HEK293 (cell line): ENCODE data around the gene SARS2.

Experiments
- CTCF ChIA-PET: fragments of 350-600 bp; formaldehyde crosslinking; extraction: SDS; loops from one replicate; lab custom pipeline; 2021; ENCODE audit warnings: antibody characterized with exemption; lab: Yijun Ruan, JAX
- POLR2A ChIA-PET: fragments of 300-600 bp; formaldehyde crosslinking; extraction: SDS; loops from one replicate; lab custom pipeline; 2020; ENCODE audit warnings: antibody characterized with exemption, inconsistent platforms; lab: Yijun Ruan, JAX
- H3K27ac ChIP-seq: fragments of 200-500 bp; sonication (Bioruptor generic); 2 replicates; pipeline ENCODE4 v1.5.1; 2014; ENCODE audit warnings: low read depth, low read length, control low read depth, inconsistent platforms; ENCODE audit errors: extremely low read depth
- H3K36me3 ChIP-seq, 2 experiments: fragments of 200-500 bp in 1 of 2; sonication (Bioruptor generic) in 1 of 2; 1 replicate in 1 of 2; 2 replicates in 1 of 2; pipeline ENCODE4 v1.5.1; 2014 to 2017; ENCODE audit warnings: inconsistent platforms in 2 of 2, low read length in 2 of 2; ENCODE audit not compliant: control insufficient read depth in 2 of 2, insufficient read depth in 1 of 2
- H3K4me1 ChIP-seq: fragments of 200-500 bp; sonication (Bioruptor generic); 2 replicates; pipeline ENCODE4 v1.5.1; 2014; ENCODE audit warnings: mild to moderate bottlenecking, low read length, inconsistent platforms; ENCODE audit not compliant: control insufficient read depth, insufficient read depth
- H3K4me3 ChIP-seq: 2 replicates; pipeline ENCODE4 v1.5.1; 2011; ENCODE audit warnings: low read depth, mild to moderate bottlenecking, control low read depth, low read length, moderate library complexity
- H3K9me3 ChIP-seq: fragments of 200-500 bp; sonication (Bioruptor generic); 2 replicates; pipeline ENCODE4 v1.5.1; 2014; ENCODE audit warnings: low read depth, low read length, inconsistent platforms; ENCODE audit not compliant: control insufficient read depth, insufficient read depth
- ZNF302 ChIP-seq: fragments of 450-650 bp; formaldehyde crosslinking; IDR thresholded peaks from 2 replicates; pipeline ENCODE4 v1.5.1; 2016; ENCODE audit warnings: missing biosample characterization, missing genetic modification characterization, low read depth
- ZNF335 ChIP-seq: fragments of 450-650 bp; formaldehyde crosslinking; conservative IDR thresholded peaks from 2 replicates; pipeline ENCODE4 v1.5.1; 2016; ENCODE audit warnings: missing biosample characterization, missing genetic modification characterization
- ZNF341 ChIP-seq: fragments of 450-650 bp; formaldehyde crosslinking; IDR thresholded peaks from 2 replicates; pipeline ENCODE4; 2016; ENCODE audit warnings: low read depth, missing biosample characterization, missing genetic modification characterization
- ZNF623 ChIP-seq: fragments of 450-650 bp; formaldehyde crosslinking; IDR thresholded peaks from 2 replicates; pipeline ENCODE4 v1.5.1; 2016; ENCODE audit warnings: missing biosample characterization, missing genetic modification characterization
- TF ChIP-seq, protein P1 (sequence below): fragments of 450-650 bp; formaldehyde crosslinking; IDR thresholded peaks from 2 replicates; pipeline ENCODE4 v1.5.1; 2016; ENCODE audit warnings: missing biosample characterization, missing genetic modification characterization
- TF ChIP-seq, protein P2 (sequence below): sonication (generic); formaldehyde crosslinking; IDR thresholded peaks from 2 replicates; pipeline ENCODE4 v1.8.1; 2022; ENCODE audit warnings: mild to moderate bottlenecking, moderate library complexity, missing genetic modification reagents
- TF ChIP-seq, protein P3 (sequence below): fragments of 450-650 bp; formaldehyde crosslinking; IDR thresholded peaks from 2 replicates; pipeline ENCODE4 v1.5.1; 2017; ENCODE audit warnings: missing biosample characterization, missing genetic modification characterization

The SARS2 gene

GRCh38 chr19:38868551-38868950 lies 62.0 kb downstream of the SARS2 start:
- CTCF ChIA-PET, result interaction anchor here (0.8 kb wide), 1 partner anchor 17 kb away, joined by 7 read pairs; no protein-coding TSS in a partner anchor
- no peaks in the 10 kb centered on the region for H3K9me3 ChIP-seq
- H3K36me3 ChIP-seq, result peaks cover 5 to 12% of the 10 kb centered on the region in 2 experiments; a peak in 2 of 3 replicates
- peaks cover 2% of the 10 kb centered on the region; the same call in 1 of the 2 replicates for H3K4me1 ChIP-seq
- no peak for TF ChIP-seq ZNF302 (tag by site-specific recombination)
- peak; percentile 40; the same call in 1 of the 2 replicates for TF ChIP-seq ZNF335 (tag by site-specific recombination)
- peak; percentile 96 for TF ChIP-seq ZNF623
- peak; percentile 97 for TF ChIP-seq ZNF341 (tag by site-specific recombination)
- TF ChIP-seq, all 188 proteins: peak for 3
- Histone ChIP-seq H3K4me3 (no peak overlapping the region), H3K27ac (0 out of 2 replicates have a peak overlapping the region, but pooled peaks have one; percentile 37)
- POLR2A ChIA-PET, result interaction anchor here (0.6 to 1.0 kb wide), 5 partner anchors 12 to 122 kb away, joined by 3 to 4 read pairs (median 4); no protein-coding TSS in a partner anchor

DNA sequence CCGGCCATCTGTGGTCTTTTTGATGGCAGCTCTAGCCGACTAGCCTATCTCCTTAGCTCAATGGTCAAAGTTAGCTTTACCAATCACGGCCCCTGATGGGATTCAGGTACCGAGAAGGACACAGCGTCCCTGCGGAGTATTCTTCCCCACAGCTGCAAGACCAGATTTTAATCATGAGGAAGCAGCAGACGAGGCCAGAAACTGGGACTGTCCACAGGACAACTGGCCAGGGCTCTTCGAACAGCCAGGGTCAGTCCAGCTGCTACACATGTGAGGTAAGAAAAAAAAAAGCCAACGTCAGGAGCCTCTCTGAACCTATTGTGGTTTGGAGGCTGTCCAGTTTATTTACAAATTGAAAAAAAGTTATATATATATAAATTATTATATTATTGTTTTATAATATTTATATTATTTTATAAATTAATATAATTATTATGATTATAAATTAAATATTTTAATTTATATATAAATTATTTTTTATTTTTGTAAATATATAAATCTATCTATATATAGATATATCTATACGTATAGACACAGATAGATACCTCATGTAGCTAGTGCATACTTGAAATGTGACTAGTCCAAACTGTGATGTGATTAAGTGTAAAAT lies 63.3 kb downstream of the SARS2 start:
- CTCF ChIA-PET, result interaction anchor here (0.9 to 5.7 kb wide), 4 partner anchors 14 to 352 kb away, joined by 3 to 48 read pairs (median 4); no protein-coding TSS in a partner anchor
- H3K36me3 ChIP-seq, result peaks cover 4 to 5% of the 10 kb centered on the region in 2 experiments; a peak in 2 of 3 replicates
- TF ChIP-seq, protein P1, sequence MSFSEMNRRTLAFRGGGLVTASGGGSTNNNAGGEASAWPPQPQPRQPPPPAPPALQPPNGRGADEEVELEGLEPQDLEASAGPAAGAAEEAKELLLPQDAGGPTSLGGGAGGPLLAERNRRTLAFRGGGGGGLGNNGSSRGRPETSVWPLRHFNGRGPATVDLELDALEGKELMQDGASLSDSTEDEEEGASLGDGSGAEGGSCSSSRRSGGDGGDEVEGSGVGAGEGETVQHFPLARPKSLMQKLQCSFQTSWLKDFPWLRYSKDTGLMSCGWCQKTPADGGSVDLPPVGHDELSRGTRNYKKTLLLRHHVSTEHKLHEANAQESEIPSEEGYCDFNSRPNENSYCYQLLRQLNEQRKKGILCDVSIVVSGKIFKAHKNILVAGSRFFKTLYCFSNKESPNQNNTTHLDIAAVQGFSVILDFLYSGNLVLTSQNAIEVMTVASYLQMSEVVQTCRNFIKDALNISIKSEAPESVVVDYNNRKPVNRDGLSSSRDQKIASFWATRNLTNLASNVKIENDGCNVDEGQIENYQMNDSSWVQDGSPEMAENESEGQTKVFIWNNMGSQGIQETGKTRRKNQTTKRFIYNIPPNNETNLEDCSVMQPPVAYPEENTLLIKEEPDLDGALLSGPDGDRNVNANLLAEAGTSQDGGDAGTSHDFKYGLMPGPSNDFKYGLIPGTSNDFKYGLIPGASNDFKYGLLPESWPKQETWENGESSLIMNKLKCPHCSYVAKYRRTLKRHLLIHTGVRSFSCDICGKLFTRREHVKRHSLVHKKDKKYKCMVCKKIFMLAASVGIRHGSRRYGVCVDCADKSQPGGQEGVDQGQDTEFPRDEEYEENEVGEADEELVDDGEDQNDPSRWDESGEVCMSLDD (tag by site-specific recombination), result no peak
- TF ChIP-seq, protein P2, sequence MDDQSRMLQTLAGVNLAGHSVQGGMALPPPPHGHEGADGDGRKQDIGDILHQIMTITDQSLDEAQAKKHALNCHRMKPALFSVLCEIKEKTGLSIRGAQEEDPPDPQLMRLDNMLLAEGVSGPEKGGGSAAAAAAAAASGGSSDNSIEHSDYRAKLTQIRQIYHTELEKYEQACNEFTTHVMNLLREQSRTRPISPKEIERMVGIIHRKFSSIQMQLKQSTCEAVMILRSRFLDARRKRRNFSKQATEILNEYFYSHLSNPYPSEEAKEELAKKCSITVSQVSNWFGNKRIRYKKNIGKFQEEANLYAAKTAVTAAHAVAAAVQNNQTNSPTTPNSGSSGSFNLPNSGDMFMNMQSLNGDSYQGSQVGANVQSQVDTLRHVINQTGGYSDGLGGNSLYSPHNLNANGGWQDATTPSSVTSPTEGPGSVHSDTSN (CRISPR knock-in tag), result no peak
- TF ChIP-seq, protein P3, sequence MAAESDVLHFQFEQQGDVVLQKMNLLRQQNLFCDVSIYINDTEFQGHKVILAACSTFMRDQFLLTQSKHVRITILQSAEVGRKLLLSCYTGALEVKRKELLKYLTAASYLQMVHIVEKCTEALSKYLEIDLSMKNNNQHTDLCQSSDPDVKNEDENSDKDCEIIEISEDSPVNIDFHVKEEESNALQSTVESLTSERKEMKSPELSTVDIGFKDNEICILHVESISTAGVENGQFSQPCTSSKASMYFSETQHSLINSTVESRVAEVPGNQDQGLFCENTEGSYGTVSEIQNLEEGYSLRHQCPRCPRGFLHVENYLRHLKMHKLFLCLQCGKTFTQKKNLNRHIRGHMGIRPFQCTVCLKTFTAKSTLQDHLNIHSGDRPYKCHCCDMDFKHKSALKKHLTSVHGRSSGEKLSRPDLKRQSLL (tag by site-specific recombination), result no peak
- TF ChIP-seq, all 188 proteins: peak for 0
- Histone ChIP-seq H3K4me1 (peaks cover 13% of the 10 kb centered on the region), H3K9me3 (no peaks in the 10 kb centered on the region), H3K4me3 (no peak overlapping the region), H3K27ac (no peak overlapping the region)
- POLR2A ChIA-PET, result interaction anchor here (1.0 to 2.7 kb wide), 2 partner anchors 18 to 23 kb away, joined by 4 to 7 read pairs; no protein-coding TSS in a partner anchor
